Dedifferentiated amniotic fluid mesenchymal stem cell (primary cell): ENCODE results near the gene SYVN1.
"Not testable (repeated sequence)": the region's sequence is repeated elsewhere in the genome, so short reads cannot be mapped to it uniquely, and the experiment has no call there.

Experiments
- DNase-seq: peaks from one replicate; pipeline ENCODE4 v3.0.0-alpha.2; 2016; ENCODE audit errors: extremely low spot score

Gene SYVN1

DNA sequence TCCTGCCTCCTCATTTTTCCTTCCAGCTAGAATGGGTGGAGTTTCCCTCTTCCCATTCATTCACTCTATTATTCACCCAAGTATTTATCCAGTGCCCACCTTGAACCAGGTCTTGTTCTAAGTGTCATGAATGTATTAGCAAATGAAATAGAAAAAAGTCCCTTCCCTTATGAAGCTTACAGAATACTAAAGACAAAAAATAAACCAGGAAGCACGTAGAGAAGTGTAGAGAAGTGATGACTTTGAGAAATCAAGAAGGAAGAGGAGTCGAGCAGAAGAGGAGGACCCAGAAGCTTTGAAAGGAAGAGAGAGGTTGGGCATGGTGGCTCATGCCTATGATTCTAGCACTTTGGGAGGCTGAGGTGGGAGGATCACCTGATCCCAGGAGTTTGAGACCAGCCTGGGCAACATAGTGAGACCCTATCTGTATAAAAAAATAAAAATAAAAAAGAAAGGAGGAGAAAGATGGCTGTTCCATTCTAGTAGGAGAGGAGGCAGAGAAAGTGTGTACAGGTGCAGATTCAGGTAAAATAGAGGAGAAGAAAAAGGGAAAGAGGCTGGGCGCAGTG is 17.1 kb upstream of the SYVN1 start:
- no peak for DNase-seq

DNA sequence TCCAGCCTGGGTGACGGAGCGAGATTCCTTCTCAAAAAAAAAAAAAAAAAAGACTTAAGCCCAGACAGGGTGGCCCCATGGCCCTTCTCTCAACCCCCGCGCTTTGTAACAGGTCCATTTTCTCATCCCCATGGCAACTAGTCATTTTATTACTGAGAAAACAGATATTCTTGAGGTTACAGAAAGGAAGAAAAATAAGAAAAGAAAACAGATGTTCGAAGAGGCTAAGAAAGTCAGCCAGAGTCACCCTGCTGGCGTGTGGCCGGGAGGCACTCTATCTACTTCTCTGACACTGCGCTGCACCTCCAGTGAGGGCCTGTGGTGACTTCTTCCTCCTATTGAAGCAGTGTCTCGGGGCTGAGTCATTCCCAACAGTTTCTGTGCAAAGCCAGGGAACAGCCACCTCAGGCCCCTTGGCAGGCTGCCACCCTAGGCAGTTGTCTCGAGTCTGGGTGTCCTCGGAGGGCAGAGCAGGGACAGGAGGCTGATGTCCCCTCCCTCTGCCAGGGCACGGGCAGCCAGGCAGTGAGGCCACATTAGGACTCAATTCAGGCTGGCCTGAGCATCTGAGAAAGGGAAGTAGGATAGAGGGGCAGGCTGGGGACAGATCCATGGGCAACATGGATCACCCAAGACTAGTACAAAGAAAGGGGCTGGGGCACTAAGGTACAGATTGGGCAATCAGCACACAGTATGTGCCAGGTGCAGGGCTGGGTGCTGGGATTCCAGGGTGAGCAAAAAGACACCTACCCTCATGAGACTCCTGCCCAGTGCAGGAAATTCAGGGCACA is 16.4 kb upstream of the SYVN1 start:
- peak; percentile 70 for DNase-seq

DNA sequence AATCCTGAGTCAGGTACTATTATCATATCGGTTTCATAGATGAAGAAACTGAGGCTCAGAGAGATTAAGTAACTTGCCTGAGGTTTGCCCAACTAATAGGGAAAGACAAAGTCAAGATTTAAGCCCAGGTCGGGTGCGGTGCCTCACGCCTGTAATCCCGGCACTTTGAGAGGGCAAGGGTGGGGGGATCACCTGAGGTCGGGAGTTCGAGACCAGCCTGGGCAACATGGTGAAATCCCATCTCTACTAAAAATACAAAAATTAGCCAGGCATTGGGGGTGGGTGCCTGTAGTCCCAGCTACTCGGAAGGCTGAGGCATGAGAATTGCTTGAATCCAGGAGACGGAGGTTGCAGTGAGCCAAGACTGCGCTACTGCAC is 15.8 kb upstream of the SYVN1 start:
- DNase-seq: not testable (repeated sequence)

DNA sequence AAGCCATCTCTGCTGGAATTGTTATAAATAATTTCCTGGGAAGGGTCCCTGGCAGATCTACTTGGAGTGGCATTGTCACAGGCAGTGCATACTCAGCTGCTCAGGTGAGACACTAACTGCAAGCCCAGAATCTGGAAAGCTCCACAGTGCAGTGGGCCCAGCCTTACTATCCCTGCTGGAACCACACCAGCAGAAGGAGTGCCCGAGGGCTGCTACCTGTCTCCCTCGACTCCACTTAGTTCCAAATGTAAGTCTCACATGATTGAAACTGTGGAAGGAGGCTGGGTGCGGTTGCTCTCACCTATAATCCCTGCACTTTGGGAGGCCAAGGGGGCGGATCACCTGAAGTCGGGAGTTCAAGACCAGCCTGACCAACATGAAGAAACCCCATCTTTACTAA is 14.3 kb upstream of the SYVN1 start:
- DNase-seq: no peak

DNA sequence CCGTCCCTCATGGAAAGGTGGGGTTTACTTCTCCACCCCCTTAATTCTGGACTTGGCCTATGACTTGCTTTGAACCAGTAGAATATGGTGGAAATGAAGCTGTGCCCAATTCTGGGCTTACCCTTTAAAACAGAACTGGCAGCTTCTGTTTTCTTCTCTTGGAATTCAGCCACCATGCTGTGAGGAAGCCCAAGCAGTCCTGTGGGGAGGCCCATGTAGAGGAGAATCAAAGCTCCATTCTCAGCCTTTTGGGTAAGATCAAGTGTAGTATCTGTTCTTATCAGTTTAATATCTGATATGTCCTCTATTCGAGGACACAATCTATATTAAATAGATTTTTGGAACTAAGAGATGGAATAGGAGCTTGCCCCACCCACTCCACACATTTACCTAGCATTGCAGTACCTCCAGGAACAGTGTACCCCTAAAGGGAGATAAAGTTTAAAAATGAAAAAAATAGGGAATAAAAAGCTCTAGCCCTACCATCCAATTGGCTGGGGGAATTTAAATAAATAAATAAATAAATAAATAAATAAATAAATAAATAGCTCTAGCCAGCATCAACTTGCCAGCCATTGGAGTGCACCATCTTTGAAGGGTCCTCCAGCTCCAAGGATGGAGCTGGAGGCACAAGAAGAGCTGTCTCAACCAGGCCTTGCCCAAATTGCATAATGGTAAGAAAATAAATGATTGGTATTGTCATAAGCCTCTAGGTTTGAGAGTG is 13.2 kb upstream of the SYVN1 start:
- DNase-seq: no peak

DNA sequence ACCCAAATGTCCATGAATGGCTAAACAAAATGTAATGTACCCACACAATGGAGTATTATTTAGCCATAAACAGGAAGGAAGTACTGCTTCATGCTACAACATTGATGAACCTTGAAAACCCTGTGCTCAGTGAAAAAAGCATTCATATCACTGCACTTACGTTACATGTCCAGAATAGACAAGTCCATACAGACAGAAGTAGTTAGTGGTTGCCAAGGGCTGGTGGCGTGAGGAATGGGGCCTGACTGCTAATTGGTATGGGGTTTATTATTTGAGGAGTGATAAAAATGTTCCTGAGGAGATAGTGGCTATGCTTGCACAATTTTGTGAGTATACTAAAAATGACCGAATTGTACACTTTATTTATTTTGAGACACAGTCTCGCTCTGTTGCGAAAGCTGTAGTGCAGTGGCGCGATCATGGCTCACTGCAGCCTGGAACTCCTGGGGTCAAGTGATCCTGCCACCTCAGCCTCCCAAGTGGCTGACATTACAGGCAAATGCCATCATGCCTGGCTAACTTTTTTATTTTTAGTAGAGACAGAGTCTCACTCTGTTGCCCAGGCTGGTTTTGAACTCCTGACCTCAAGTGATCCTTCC is 7.7 kb upstream of the SYVN1 start:
- DNase-seq: no peak

DNA sequence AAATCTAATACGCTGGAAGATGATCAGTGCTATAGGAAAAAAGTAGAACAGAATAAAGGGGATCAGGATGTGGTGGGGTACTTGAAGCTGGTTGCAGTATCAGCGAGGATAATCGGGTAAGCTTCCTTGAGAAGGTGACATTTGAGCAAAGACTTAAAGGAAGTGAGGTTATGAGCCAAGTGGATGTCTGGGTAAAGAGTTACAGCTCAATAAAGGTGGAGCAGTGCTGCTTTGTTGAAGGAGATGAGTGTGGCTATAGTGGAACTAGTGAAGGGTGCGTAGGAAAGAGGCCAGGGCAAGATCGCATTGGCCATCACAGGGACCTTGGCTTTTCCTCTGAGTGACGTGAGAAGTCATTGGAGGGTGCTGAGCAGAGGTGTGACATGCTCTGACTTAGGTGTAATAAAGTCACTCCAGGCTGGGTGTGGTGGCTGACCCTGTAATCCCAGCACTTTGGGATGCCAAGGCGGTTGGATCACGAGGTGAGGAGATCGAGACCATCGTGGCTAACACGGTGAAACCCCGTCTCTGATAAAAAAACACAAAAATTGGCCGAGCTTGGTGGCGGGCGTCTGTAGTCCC is 2.3 kb upstream of the SYVN1 start:
- DNase-seq: no peak

DNA sequence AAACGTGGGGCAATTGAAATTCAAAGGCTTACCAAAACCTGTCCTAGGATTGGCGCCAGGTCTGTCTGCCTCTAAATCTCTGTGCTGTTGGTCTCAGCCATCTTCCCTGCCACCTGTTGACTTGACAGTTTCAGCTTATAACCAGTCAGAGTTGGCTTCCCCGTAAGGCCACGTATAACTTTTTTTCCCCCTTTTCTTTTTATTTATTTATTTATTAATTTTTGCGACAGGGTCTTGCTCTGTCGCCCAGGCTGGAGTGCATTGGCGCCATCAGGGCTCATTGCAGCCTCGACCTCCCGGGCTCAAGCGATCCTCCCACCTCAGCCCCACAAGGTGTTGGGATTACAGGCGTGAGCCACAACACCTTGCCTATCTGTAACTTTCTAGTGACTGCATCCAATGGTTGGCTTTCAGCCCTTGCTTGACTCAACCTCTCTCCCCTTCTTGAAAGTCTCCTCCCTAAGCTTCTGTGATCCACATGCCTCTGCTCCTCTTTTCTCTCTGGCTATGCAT is 1.4 kb upstream of the SYVN1 start:
- no peak for DNase-seq

DNA sequence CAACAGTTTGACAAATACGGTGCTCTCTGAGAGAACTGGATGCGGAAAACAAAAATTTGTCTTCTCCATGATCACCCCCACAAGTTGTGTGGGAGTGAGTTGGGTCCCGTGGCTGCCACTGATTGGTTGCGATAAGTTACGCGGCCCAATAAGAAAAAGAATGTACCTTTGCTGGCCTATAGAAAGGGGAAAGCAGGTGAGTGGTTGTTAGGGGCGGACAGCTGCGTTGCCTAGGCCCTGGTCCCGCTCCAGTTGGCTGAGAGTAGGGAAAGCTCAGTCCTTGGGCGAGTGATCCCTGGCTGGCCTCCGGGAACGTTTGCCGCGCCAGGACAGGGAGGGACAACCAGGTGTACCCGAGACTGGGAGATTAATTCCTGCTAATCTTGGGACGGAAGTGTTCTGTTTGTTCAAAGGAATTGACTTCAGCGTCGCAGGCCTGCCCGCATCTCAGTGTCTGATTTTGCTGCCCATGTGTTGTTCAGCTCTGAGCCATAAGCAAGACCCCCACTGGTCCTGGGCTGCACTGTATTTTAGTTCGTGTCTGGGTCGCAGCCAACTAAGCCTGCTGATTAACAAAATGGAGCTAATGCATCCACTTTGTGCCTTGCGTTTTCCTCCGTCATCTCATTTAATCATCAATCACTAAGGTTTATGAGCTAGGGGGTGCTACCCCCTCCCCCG is 773 bp upstream of the SYVN1 start:
- peak; percentile 85 for DNase-seq

DNA sequence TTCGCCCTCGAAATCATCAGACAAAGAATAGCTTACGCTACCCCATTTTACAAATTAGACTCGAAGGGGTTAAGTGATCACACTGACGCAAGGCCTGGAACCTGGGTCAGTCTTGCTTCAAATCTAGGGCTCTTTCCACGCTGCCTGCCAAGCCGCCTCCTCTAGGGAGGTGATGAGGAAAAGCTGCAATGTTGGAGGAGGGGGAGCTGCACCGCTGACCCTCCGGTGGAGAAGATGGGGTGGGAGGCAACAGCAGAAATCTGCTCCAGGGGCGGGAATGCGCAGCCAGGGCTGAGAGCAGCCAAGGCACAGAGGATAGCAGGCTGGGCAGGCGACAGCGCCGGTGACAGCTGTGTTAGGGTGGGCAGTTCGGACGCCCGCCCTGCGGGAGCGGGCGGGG is 595 bp downstream of the SYVN1 start:
- DNase-seq: no peak

DNA sequence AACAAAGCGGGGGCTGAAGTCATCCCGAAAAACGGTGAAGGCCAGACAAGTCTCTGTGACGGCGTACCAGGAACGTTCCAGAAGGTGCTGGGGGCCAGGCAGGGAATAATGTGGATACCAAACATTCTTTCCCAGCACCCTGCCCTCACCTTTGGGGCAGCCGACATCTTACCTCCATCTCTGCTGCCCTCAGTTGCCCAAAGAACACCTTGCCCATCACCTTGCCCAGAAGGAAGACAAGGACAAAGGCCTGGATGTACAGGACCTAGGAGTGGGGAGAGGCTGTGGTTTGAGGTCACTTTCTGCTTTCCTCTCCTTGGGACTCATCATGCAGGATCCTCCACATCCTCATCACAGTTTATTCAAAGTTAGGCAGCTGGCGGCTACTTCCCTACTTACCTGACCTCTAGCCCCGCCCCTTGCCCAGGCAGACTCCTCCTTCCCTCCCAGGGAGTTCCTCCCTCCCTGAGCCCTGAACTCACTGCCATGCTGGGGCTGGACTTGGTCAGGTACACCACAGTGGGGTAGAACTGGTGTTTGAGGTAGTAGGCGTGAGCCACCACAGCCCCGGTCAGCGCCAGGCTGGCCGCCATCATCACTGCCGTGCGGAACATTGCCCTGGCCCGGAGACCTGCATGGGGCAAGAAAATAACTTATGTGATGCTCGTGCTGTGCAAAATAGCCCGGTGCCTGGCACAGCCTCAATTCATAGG is 1.2 kb downstream of the SYVN1 start:
- DNase-seq: no peak

DNA sequence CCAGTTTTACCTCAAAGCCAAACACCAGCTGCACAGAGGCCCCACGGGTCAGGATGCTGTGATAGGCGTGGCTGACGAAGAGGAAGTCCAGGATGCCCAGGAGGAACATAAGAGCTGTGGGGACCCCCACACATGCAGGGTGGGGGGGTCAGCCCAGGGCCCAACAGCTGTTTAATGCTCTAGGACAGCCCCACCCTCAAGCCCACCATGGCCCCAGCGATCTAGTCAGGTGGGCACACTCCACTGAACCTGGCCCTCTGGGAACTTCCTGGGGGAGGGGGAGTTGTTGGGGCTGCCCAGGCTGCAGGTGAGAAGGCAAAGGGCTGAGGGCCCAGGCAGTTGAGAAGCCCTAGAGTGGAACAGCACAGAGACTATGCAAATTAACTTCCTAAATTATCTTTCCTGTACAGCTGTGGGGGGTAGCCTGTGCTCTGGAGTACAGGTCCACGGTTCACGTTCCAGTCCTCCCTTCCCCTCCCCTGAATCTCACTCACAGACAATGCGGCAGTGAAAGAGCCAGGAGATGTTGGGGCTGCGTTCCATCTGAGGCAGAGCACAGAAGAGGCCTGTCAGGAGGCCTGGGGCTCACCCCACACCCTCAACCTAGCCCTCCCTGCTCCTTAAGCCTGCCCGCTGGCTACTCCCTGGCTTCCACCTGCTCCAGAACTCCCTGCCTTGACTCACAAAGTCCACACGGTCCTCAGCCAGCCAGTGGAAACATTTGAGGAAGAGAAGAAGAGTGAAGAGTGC is 1.9 kb downstream of the SYVN1 start:
- DNase-seq: no peak

DNA sequence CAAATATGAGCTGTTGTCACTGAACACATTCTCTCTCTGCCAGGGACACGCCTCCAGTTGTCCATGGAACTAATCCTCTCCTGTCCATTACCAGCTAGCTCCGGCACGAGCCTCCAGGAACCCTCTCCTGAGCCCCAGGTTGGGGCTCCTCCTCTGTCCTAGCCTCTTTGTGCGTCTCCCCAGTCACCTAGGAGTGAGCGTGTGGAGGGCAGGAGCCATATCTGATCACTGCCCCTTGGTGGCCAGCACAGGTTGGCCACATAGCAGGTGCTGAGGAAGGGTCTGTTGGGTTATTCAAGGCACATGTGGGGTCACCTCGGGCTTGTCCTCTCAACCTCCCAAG is 2.5 kb downstream of the SYVN1 start:
- DNase-seq: no peak

DNA sequence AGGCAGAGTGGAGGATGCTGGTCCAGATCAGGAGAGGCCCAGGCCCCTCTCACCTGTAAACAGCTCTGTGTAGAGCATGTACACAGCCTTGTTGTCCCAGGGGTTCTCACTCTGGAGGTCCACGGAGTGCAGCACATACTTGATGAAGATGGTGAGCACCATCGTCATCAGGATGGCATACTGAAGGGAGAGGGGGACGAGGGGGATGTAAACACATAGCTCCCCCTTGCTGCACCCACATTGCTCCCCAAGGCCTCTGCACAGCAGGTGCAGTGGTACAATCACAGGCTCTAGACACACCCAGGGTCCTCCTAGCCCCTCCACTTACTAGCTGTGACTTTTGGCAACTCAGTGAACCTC is 2.9 kb downstream of the SYVN1 start:
- DNase-seq: no peak

DNA sequence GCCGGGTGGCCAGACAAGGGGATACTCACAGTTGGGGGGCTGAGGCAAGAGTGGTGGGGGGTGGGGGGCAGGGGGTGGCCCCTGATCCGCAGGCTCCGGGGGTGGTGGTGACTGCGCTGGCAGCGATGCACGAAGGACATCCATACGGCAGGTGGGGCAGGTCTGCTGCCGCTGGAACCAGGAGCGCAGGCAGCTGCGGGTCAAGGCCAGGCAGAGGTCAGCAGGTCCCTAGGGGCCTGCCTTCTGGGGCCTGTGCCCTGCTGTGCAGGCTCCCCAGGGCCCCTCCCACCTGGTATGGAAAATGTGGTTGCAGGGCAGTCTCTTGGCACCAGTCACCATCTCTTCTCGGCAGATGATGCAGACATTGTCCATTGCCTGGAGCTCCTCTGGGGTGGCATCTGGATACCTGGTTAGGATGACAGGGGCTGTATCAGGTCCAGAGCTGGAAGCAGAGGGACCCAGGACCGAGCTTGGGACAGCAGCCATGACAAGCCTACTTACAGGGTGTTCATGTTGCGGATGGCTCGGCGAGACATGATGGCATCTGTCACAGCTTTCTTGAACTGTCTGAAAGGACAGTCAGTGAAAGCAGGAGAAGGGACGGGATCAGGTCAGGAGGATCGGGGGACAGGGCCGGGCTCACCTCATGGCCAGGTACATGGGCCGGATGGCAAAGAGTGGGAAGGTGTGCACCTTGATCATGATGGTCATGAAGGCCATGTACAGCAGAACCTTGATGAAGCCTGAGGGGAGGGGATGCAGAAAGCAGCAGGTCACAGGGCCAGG is 3.5 kb downstream of the SYVN1 start:
- DNase-seq: no peak

DNA sequence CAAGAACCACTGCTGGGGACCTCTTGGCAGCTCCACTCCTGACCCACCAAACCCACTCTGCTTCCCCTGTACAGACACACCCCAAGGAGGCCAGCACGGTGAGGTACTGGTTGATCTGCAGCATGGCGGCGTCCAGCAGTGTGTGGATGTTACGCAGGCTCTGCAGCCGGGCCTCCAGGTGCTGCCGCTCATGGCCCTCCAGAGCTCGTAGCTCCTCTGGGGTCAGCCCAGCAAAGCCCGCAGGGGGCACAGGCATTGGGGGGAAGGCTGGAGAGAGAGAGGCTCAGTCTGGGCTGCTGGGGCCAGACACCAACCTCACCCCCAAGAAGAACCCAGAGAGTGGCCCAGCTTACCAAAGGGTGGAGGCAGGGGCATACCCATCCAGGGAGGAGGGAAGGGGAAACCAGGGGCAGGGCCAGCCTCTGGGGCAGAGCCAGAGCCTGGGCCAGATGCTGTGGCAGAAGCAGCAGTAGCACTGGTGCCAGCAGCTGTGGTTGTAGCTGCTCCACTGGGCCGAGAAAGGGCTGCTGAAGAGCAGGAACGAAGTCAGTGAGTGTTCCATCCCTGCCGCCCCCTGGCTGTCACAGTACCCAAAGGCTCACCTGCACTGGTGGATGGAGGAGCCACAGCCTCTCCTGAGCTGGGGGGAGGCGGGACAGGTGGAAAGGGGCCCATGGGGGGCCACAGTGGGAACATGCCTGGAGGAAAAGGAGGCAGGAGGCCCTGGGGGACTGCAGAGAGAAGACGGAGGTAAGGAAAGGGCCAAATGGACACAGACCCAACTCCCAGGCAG is 4.5 kb downstream of the SYVN1 start:
- no peak for DNase-seq

DNA sequence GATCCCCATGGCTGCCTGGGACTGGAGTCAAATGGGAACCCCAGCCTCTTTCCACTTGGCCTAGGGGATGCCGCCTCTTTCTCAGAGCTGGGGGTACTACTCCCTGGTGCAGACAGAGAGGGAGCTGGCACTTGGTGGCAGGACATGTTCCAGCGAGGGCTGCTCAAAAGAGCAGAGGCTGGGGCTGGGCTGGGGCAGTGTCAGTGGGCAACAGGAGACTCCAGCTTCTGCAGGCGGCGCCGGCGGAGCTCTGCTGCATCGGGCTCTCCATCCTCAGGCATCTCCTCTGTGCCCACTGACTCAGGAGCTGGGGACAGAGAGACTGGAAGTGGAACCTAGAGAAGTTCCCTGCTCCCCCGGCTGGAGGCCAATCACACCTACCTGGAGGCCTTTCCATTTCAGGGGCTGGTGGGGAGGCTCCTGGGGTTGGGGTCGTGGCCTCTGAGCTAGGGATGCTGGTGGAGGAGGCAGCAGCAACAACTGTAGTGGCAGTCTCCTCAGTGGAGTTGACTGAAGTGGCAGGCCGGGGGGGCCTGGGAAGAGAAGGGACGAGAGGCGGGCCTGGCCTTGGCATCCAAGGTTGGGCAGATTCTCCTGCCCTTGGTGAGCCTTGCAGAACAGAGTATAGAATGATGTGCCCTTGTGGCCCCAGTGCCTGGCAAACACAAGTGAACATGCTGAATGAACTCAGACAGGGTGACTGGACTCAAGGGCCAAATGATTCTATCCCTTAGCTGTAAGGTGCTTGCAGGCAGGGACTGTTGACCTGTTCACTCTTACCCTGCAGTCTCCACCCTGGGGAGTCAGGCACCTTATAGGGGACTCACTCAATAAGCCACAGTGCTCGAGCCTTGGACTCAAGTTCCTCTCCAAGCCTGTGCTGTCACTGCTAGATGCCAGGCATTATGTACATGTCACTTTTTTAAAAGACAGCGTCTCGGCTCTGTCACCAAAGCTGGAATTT is 5.9 kb downstream of the SYVN1 start:
- DNase-seq: no peak
